OCI-LY1 (cell line): ENCODE measurements around the gene DENND5B.

ENCODE experiments used
- H2AFZ ChIP-seq: fragments of 200-600 bp; sonication (generic), shearing (Covaris generic); 2 replicates; pipeline ENCODE4 v1.6.0; 2014; ENCODE audit warnings: antibody characterized with exemption, mild to moderate bottlenecking, low read length
- H3F3A ChIP-seq: fragments of 200-600 bp; sonication (generic), shearing (Covaris generic); 2 replicates; pipeline ENCODE4 v1.6.0; 2014; ENCODE audit warnings: mild to moderate bottlenecking, antibody characterized with exemption, low read length, moderate library complexity; ENCODE audit not compliant: insufficient read depth
- H3K27ac ChIP-seq: fragments of 200-600 bp; sonication (generic); 2 replicates; pipeline ENCODE4 v1.5.1; 2014; ENCODE audit warnings: low read length, mixed run types, mild to moderate bottlenecking, low read depth; ENCODE audit not compliant: poor library complexity, severe bottlenecking
- H3K27me3 ChIP-seq: fragments of 200-600 bp; sonication (generic); 2 replicates; pipeline ENCODE4 v1.6.0; 2014; ENCODE audit warnings: antibody characterized with exemption, mild to moderate bottlenecking, low read length, moderate library complexity; ENCODE audit not compliant: insufficient read depth
- H3K36me3 ChIP-seq: fragments of 200-600 bp; sonication (generic); 2 replicates; pipeline ENCODE4 v1.6.1; 2014; ENCODE audit warnings: mild to moderate bottlenecking, antibody characterized with exemption, low read length, moderate library complexity, mixed read lengths; ENCODE audit not compliant: insufficient read depth
- H3K4me1 ChIP-seq: fragments of 200-600 bp; sonication (generic); 2 replicates; pipeline ENCODE4 v1.5.1; 2014; ENCODE audit warnings: mild to moderate bottlenecking, low read length, moderate library complexity; ENCODE audit not compliant: insufficient read depth, severe bottlenecking
- H3K4me2 ChIP-seq: fragments of 200-600 bp; sonication (generic), shearing (Covaris generic); 2 replicates; pipeline ENCODE4 v1.6.1; 2014; ENCODE audit warnings: low read length
- H3K4me3 ChIP-seq: fragments of 200-600 bp; sonication (generic); 2 replicates; pipeline ENCODE4 v1.5.1; 2014; ENCODE audit warnings: low read length, low read depth, mild to moderate bottlenecking, mixed read lengths; ENCODE audit not compliant: poor library complexity, severe bottlenecking
- H3K79me2 ChIP-seq: fragments of 200-600 bp; shearing (Covaris generic); 2 replicates; pipeline ENCODE4 v1.6.1; 2016; ENCODE audit warnings: mixed run types, low read length, mixed read lengths; ENCODE audit not compliant: insufficient read depth
- H3K9ac ChIP-seq: fragments of 200-600 bp; sonication (generic), shearing (Covaris generic); 2 replicates; pipeline ENCODE4 v1.6.1; 2014; ENCODE audit warnings: mild to moderate bottlenecking, low read length, mixed read lengths
- H3K9me2 ChIP-seq: fragments of 200-600 bp; sonication (generic), shearing (Covaris generic); 2 replicates; pipeline ENCODE4 v1.6.1; 2014; ENCODE audit warnings: low read depth, mild to moderate bottlenecking, low read length, mixed read lengths
- H3K9me3 ChIP-seq: fragments of 200-600 bp; shearing (Covaris generic); 2 replicates; pipeline ENCODE4 v1.6.1; 2014; ENCODE audit warnings: low read length, mixed read lengths
- H4K20me1 ChIP-seq: fragments of 200-600 bp; sonication (generic), shearing (Covaris generic); 2 replicates; pipeline ENCODE4 v1.6.0; 2016; ENCODE audit warnings: mild to moderate bottlenecking, low read length; ENCODE audit not compliant: insufficient read depth
- CTCF ChIP-seq: fragments of 200-600 bp; sonication (generic), shearing (Covaris generic); IDR thresholded peaks from 2 replicates; pipeline ENCODE4 v1.5.1; 2017; ENCODE audit warnings: mild to moderate bottlenecking, antibody characterized with exemption, low read length, moderate library complexity, mixed read lengths
- EZH2 ChIP-seq: fragments of 200-600 bp; sonication (generic), shearing (Covaris generic); IDR thresholded peaks from 2 replicates; pipeline ENCODE4 v1.8.0; 2017; ENCODE audit warnings: borderline replicate concordance, mixed run types, mild to moderate bottlenecking, antibody characterized with exemption, low read length, moderate library complexity, mixed read lengths

Gene DENND5B

GRCh38 chr12:31594681-31595080 is 3.7 kb upstream of the DENND5B start:
- Histone ChIP-seq H4K20me1 (no peaks in the 10 kb centered on the region), H3K79me2 (no peaks in the 10 kb centered on the region), H3K9me3 (no peaks in the 10 kb centered on the region), H3F3A (no peaks in the 10 kb centered on the region), H3K4me1 (peaks cover 29% of the 10 kb centered on the region), H3K4me2 (no peak overlapping the region), H3K9ac (no peak overlapping the region), H3K27me3 (no peaks in the 10 kb centered on the region), H2AFZ (no peak overlapping the region), H3K9me2 (no peaks in the 10 kb centered on the region), H3K4me3 (no peak overlapping the region), H3K27ac (no peak overlapping the region), H3K36me3 (no peaks in the 10 kb centered on the region)
- TF ChIP-seq CTCF = no peak

- TF ChIP-seq CTCF = no peak
- peaks cover 8% of the 10 kb centered on the region; the same call in 1 of the 2 replicates for H3K36me3 ChIP-seq
- no peaks in the 10 kb centered on the region for H3F3A ChIP-seq
- H3K27ac ChIP-seq = peak overlapping the region; percentile 55
- H3K9ac ChIP-seq = peak overlapping the region; percentile 53
- peaks cover 26% of the 10 kb centered on the region for H3K79me2 ChIP-seq
- H3K4me1 ChIP-seq = peaks cover 47% of the 10 kb centered on the region
- H2AFZ ChIP-seq = no peak overlapping the region
- H3K9me2 ChIP-seq = no peaks in the 10 kb centered on the region
- 0 out of 2 replicates have a peak, but pooled peaks cover 2% of the 10 kb centered on the region for H4K20me1 ChIP-seq
- H3K4me3 ChIP-seq = peak overlapping the region; percentile 57
- H3K9me3 ChIP-seq = no peaks in the 10 kb centered on the region
- peak overlapping the region; percentile 62 for H3K4me2 ChIP-seq
- no peaks in the 10 kb centered on the region for H3K27me3 ChIP-seq
Measured at GRCh38 chr12:31591380-31591901, 505 bp upstream of the DENND5B start.

GRCh38 chr12:31589904-31590641 is 863 bp downstream of the DENND5B start:
- no peak overlapping the region for H2AFZ ChIP-seq
- H3F3A ChIP-seq = no peaks in the 10 kb centered on the region
- H3K4me1 ChIP-seq = peaks cover 60% of the 10 kb centered on the region
- no peaks in the 10 kb centered on the region for H3K27me3 ChIP-seq
- H3K9me2 ChIP-seq = no peaks in the 10 kb centered on the region
- TF ChIP-seq CTCF = 0 out of 2 replicates have a peak, but pooled peaks have one; percentile 16
- no peak for TF ChIP-seq EZH2
- peak overlapping the region; percentile 43 for H3K27ac ChIP-seq
- H3K9me3 ChIP-seq = no peaks in the 10 kb centered on the region
- 0 out of 2 replicates have a peak, but pooled peaks cover 2% of the 10 kb centered on the region for H4K20me1 ChIP-seq
- H3K4me3 ChIP-seq = peak overlapping the region; percentile 82
- H3K79me2 ChIP-seq = peaks cover 39% of the 10 kb centered on the region
- H3K4me2 ChIP-seq = peak overlapping the region; percentile 69
- H3K36me3 ChIP-seq = peaks cover 8% of the 10 kb centered on the region; the same call in 1 of the 2 replicates
- H3K9ac ChIP-seq = peak overlapping the region; percentile 94
